ENCODE measurements around the gene FKBP3.

The FKBP3 gene

DNA sequence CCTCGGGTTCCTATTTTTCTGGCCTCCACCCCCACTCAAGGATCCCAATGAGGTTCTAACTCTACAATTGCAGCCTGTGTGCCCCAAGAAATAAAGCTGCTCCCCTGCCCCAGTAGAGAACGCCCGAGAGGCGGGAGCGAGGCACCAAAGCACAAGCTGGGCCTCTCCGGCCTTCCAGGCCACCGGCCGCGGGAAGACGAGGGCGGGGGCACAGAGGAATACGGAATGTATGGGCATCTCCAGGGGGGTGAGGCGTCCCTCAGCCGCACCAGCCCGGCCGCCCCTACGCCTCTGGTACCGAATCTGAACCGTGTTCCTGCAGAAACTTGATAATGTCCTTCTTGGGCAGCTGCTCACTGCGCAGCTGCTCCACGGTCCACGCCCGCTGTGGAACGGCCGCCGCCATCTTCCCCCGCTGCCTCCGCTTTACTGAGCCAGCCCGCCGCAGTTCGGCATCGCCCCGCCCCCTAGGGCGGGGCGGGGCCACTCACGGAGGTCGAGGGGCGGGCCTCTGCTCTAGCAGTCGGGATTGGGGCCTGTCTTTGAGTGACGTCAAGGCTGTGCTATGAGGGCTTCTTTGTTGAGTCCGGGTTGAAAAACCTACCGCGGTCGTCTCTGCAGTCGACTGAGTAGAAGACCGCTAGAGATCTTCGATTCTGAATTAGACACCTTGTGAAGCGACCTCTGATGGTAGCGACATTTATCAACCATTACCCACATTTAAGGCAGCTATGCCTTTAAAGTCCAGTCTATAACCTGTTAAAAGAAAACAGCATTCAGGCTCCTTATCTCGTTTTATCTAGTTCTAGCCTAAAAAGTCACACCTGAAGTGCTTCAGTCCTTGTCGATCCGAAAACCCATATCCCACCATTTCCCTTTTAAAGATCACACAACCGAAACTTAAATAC is at the start of gene FKBP3:
TSS of gene FKBP3 (minus strand) at position 431 of the 908 bp plus-strand sequence. CDS start at position 406, 25 bp downstream.
- DNase-seq, result peak; percentile 94 to 96

DNA sequence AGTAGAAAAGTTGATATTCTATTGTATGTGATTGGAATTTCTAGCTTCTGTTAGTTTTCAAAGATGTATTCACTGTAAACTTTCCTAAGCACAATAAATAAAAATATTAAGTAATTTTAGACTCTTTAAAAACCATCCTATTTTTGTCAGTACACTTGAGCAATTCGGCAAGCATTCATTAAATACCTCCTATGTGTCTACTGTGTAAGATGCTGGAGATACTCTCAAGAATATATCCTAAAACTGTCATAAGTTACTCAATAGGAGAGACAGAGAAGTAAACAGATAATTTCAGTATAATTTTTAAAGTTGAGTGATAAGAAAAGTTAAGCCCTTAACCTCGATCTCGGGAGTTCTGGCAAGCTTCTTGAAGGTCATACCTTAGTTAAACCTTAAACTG is 47.5 kb upstream of the FKBP3 start:
- DNase-seq, result no peak

DNA sequence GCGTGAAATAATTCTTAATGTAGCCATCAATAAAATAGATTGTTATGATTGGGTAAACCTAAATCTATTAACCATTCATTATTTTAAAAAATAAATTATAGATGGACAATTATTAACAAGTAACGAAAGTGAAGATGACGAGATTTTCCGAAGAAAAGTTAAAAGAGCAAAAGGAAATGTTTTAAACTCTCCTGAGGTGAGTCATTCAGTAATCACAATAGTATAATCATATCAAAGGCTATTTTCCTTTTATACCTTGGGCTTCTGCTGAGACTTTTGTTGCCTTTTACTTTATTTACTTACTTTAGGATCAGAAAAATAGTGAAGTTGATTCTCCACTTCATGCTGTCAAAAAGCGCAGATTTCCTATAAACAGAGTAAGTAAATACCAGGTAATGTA is 47.0 kb upstream of the FKBP3 start:
- DNase-seq, result no peak

DNA sequence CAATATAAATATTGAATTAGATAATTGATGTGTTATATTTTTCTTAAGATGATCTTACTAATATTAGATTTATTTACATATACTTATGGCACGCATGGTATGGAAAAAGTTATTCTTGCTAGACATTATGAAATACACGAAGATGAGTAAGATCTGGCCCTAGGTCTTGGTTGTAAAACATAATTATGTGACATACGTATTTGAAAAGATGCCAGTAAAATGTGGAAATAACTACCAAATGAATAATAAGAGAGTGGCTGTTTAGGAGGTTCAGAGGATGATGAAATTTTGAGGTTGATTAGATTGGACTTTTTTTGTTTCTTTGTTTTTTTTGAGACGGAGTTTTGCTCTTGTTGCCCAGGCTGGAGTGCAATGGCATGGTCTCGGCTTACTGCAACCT is 42.8 kb upstream of the FKBP3 start:
- peak; percentile 82 to 85 for DNase-seq

DNA sequence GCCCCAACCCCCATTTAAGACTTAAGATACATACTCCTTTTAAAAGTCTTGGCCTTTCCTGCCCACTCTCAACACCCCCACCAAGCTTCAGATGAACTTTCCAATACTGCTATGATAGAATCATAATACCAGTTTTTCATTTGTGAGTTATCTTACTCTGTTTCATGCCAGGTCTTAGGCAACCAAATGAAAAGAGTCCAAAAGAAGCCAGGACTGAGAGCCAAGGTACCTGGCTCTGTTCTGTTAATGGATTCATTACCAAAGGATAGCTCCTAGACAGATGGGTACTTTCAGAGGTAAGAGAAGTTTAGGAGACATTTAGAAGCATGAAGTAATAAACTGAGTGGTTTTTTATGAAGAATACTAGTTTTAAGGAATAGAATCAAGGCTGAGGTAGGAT is 35.6 kb upstream of the FKBP3 start:
- DNase-seq, result no peak

DNA sequence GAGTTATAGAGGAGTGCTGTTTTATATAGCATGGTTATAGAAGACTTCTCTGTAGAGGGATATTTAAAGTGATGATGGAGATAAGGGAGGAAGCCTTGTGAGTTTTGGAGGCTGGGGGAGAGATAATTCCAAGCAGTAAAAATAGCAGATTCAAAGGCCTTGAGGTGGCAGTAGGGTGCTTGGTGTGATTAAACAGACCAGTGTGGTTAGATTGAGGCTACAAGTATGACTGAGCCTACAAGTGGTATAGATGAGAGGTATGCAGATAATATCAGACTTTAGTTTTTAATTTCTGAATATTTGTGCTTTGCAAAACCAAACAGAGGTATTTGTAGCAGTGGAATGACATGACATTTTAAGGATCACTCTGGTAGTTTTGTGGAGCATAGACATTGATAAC is 21.8 kb upstream of the FKBP3 start:
- DNase-seq, result no peak

DNA sequence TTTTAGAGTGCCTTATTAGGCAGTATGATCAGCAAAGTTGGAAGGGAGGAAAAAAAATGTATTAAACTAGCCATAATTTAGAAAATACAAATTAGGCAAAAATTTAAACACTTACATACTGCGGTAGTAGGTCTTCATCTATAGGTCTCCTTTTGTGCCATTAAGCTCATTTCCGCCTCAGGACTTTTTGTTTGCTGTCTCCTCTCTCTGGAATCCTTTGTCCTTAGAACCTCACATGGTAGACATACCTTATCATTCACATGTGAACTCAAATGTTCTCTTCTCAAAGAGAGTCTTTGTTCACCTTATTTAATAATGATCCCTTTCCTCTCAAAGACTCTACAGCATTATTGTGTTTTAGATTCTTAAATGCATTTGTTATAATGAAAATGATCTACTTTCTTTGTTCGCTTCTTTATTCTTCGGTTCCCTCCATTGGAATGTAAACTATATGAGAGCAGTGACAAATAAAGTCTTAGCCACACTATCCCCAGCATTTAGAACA is 16.2 kb upstream of the FKBP3 start:
- no peak for DNase-seq

DNA sequence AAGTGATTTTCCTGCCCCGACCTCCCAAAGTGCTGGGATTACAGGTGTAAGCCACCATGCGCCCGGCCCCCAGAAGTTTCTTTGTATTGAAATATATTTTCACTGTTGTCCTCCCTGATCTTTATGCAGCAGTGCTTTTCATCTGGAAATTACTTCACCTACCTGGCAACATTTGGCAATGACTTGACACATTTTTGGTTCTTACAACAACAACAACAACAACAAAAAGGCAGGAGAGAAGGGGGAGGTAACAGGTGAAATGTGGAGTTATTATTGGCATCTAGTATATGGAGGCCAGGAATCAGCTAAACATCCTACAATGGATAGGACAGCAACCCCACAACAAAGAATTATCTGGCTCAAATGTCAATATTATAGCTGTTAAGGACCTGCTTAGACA is 15.3 kb upstream of the FKBP3 start:
- DNase-seq, result no peak

DNA sequence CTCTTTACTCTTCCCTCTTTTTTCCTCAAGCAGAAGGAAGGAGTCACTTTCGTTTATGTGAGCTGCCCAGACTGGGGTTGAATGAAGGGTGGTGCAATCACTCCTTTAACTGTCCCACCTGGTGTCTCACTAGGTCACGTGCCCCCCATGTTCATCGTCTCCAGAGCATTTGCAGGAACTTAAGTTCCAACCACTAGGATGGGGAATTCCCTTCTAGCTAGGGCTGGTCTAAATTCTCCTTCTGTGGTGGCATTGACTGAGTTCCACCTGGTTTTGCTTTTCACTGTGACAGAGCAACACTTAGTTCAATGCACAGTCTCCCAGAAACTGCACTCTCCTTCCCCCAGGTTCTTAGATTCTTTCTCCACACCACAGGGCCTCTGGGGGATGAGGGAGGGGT is 10.9 kb upstream of the FKBP3 start:
- no peak for DNase-seq

DNA sequence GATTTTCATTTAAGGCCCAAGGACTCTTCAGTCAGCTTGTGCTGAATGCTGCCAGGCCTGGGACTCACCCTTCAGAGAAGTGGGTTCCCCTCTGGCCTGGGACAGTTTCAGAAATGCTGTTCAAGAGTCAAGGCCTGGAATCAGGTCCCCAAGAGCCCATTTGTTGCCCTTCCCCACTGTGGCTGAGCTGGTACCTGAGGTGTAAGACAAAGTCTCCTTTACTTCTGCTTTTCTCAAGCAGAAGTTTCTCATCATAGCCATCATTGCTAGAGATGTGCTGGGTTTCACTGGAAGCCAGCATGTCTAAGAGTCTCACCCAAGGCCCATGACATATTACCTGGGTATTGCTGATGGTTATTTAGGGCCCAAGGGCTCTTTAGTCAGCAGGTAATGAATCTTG is 10.4 kb upstream of the FKBP3 start:
- DNase-seq, result no peak

DNA sequence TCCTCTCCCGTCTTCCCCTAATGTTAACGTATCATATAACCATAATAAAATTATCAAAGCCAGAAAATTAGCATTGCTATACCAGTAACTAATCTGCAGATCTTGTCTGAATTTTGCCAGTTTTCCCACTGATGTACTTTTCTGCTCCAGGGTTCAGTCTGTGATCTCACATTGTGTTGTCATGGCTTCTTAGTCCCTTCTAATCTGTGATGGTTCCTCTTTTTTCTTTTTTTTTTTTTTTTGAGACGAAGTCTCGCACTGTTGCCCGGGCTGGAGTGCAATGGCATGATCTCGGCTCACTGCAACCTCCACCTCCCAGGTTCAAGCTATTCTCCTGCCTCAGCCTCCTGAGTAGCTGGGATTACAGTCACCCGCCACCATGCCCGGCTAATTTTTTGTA is 7.8 kb upstream of the FKBP3 start:
- DNase-seq, result peak in 1 of 2 experiments; percentile 3

DNA sequence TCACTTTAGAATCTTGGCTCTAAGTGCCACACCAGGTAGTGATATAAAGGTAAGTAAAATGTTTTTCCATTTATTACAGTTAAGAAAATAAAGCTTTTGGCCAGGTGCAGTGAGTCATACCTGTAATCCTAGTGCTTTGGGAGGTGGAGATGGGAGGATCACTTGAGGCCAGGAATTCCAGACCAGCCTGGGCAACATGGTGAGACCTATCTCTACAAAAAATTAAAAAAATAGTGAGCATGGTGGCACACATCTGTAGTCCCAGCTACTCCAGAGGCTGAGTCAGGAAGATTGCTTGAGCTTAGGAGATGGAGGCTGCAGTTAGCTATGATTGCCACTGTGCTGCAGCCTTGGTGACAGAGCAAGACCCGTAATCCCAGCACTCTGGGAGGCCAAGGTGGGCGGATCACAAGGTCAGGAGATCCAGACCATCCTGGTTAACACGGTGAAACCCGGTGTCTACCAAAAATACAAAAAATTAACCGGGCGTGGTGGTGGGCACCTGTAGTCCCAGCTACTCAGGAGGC is 6.4 kb upstream of the FKBP3 start:
- DNase-seq, result no peak

DNA sequence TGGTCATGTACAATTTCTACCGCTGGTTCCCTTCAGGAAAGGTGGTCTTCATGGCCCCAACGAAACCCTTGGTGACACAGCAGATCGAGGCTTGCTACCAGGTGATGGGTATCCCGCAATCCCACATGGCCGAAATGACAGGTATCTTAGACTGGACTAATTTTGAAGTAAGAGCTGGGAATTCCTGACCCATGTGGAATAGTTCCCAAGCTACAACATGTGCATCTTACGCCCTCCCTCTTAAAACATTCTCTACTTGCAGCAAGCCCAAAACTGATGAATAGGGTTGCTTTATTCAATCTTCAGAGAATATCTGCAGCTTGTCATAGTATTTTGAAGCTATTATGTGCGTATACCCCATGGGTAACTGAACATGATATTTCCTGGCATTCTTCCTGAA is 2.1 kb upstream of the FKBP3 start:
- no peak for DNase-seq

DNA sequence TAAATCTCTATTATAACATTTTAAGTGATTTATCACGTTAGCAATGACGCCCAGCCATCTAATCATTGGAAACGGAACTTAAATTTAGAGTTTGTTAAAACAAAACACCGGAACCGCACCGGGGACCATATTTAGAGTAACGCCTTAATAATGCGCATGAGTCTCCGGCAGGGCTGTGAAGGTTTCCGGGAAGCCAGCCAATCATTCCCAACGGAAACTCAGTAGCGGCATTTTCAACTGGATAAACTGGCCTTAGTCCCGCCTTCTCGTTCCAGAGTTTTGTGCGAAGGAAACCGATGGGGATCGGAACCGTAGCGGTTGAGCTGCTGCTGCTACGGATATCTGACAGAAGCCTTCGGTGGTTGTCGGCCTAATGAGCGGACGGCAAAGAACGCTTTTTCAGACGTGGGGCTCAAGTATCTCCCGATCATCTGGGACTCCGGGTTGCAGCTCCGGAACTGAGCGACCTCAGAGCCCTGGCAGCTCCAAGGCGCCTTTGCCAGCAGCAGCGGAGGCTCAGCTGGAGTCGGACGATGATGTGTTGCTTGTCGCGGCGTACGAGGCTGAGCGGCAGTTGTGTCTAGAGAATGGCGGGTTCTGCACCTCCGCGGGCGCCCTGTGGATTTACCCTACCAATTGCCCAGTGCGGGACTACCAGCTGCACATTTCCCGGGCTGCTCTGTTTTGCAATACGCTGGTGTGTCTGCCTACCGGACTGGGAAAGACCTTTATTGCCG is 1.5 kb upstream of the FKBP3 start, which contains the start of gene FANCM:
TSS of gene FANCM (plus strand) at position 272 of the 737 bp plus-strand sequence. CDS start at position 374, 102 bp downstream.
- DNase-seq, result peak; percentile 92 to 93

DNA sequence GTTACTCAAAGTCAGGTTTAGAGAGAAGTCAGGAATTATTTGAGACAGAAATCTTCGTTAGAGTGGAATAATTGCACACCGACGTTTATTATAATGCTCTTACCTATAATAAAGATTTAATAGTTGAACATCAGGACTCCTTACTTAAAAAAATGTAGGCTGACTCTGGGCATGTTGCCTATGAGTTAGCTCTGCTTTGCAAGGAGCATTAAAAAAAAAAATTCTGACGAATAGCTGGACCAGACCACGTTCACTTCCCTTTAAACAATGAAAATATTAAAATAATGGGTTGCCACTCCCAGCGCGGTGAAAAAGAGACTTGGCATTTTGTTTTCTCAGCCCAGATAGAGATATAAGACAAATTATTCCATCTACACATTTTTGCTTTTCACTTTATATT is 875 bp upstream of the FKBP3 start:
- no peak for DNase-seq

DNA sequence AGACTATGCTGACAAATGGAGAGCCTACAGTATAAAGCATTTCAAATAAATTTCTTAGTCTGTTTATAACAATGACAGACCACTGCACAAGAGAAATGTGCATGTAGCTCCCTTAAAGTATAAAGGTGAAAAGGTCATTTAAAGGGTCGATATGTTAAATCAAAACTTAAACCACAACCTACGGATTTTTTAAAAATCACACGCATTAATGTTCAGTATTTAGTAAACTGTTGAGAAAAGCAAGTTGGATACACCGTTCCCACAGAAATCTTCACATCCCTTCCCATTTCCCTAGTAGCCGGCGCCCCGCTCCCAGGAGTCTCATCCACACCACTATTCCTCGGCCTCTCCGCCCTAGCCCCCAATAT is 614 bp downstream of the FKBP3 start:
- no peak for DNase-seq

DNA sequence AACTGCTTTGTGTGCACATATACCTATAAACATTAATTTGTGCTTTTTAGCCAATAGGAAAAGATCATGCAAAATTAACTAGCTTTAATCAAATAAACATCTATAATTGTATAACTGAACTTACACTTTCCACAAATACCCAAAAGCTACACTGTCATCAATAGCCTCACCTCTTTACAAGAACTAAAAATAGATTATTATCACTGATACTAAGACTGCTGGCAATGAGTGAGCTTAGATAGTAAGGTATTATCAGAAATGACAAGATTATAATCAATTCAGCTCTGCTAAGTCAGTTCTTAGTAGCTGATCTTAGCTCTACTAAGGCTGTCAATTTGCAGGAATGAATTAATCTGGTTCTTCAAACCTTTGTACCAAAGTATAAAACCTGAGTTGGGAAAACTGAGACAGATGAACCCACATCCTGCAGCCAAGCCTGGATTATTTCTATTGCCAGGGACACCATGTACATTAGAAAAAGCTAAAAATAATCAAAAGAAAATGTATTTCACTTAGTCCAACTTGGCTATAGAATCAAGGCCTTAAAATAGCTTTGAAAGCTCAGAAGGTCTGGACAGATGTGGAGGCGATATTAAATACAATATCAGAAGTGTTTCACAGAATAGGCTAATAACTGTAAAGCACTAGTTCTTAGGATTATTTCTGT is 5.2 kb downstream of the FKBP3 start:
- DNase-seq, result no peak

DNA sequence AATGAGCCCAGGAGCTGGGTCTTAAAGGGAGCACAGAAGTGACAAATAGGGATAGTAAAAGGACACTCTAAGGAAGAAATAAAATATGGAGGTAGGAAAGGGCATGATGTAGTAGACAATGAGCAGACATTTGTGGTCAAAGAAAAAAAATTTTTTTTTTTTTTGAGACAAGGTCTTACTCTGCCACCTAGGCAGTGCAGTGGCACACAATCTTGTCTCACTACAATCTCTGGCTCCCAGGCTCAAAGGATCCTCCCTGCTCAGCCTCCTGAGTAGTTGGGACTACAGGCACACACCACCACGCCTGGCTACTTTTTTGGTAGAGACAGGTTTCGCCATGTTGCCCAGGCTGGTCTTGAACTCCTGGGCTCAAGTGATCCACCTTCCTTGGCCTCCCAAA is 8.5 kb downstream of the FKBP3 start:
- DNase-seq, result peak; percentile 6 to 22

DNA sequence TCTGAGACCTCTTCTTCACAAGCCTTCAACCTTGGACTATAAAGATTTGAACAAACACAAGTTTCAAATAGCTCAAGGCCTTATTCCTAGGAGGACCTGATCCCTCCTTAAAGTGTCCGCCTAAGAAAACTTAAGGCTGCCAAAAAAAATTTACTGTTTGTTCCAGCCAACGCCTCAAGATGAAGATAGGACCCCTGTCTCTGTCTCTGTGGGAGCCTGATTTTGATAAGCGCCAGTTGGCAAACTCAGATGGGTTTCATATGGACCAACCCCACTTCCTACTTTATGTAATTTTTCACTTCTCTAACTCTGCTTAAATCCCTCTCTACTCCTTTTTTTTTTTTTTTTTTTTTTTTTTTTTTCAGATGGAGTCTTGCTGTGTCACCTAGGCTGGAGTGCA is 11.0 kb downstream of the FKBP3 start:
- DNase-seq, result no peak

DNA sequence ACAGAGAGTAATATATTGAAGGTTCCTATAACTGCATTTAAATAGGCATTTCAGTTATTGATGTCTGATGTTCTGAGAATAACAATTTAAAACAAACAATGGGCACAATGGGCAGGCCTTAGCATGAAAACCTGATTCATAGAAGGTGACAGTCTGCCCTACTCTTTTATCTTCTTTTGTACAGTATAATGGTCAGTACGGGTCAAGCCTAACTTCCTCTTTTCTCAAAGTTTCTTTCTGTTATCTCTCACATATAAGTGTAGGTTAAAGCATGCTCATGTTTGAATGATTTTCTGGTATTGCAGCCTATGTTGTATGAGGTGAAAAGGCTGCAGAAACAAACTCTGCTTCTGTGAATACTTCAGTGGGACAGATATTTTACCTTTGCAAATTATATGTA is 14.2 kb downstream of the FKBP3 start:
- DNase-seq, result no peak

DNA sequence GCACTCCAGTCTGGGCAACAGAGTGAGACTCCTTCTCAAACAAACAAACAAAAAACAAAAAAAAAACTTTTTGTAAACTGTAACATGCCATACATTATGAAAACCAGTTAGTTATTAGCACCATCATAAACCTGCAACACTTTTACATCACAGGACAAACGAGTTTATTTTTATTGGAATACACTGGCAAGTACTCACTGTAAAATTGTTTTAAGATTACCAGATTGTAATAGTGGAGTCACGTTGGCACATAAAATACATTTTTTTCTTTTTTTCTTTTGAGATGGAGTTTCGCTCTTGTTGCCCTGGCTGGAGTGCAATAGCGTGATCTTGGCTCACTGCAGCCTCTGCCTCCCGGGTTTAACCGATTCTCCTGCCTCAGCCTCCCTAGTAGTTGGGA is 15.7 kb downstream of the FKBP3 start:
- DNase-seq, result no peak

DNA sequence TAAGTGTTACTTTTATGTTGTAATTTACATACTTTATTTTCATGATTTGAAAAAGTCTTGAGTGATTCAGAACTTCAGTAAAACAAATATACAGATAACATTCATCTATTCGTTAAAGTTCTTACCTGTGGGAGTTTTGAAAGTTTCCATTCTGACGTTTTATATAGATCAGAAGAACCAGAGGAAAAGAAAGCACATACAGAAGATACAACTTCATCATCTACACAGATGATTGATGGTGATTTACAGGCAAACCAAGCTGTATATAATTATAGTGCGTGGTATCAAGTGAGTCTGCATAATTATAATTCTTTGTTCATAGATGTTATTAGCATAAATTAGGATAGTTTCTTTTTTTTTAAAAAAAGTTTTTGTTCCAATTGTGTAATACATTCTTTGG is 20.0 kb downstream of the FKBP3 start:
- DNase-seq, result no peak
